Spinal cord (tissue), 10 donors: ENCODE data around the gene ZNF837. TPM values are rescaled to one million over a fixed set of nuclear protein-coding genes. Genes with fewer than 3 reads are reported as not detected.

Experiments
- DNase-seq, 6 donors: peaks; one replicate each; pipeline versions ENCODE4 v3.0.0 to v3.0.0-alpha.2; 2013 to 2015; ENCODE audit warnings: low spot score in 6 of 6, low read depth in 4 of 6
- H3K27ac ChIP-seq: one replicate; pipeline ENCODE4 v1.5.1; 2013; ENCODE audit warnings: low read depth, low read length, control low read depth
- H3K27me3 ChIP-seq: one replicate; pipeline ENCODE4 v1.6.1; 2013; ENCODE audit warnings: low read length; ENCODE audit not compliant: control insufficient read depth, insufficient read depth
- H3K36me3 ChIP-seq: one replicate; pipeline ENCODE4 v1.6.1; 2013; ENCODE audit warnings: low read length; ENCODE audit not compliant: control insufficient read depth, insufficient read depth
- H3K4me1 ChIP-seq: one replicate; pipeline ENCODE4 v1.6.1; 2013; ENCODE audit warnings: low read length; ENCODE audit not compliant: control insufficient read depth, insufficient read depth
- H3K4me3 ChIP-seq: one replicate; pipeline ENCODE4 v1.5.1; 2013; ENCODE audit warnings: low read depth, low read length, control low read depth
- H3K9me3 ChIP-seq: one replicate; pipeline ENCODE4 v1.6.1; 2013; ENCODE audit warnings: low read length; ENCODE audit not compliant: control insufficient read depth, insufficient read depth
- WGBS: methylation state at CpG from one replicate; pipeline ENCODE4 v1.1.5; 2013; ENCODE audit warnings: missing lambda C conversion rate; ENCODE audit not compliant: insufficient coverage; 5-methylcytosine and 5-hydroxymethylcytosine counted together
- polyA plus RNA-seq, 2 donors: library from polyadenylated mRNA; unstranded; fragments of 120-200 nt; gene quantifications; one replicate each; pipeline ENCODE4 v1.2.1, GENCODE V29; 2013; ENCODE audit not compliant: insufficient read length in 2 of 2
- total RNA-seq, 2 donors: library from RNA; depleted of rRNA in 1 of 2; stranded (reverse); fragments of 120-200 nt in 1 of 2; fragments of >200 nt in 1 of 2; gene quantifications; one replicate each; pipeline versions ENCODE4 v1.2.3 to v1.2.4, GENCODE V29; 2013 to 2014
- donor health status: healthy.

ZNF837 gene
- total and polyA plus RNA-seq, 4 donors: 0.99 to 3.2 (median 2.4) TPM

DNA sequence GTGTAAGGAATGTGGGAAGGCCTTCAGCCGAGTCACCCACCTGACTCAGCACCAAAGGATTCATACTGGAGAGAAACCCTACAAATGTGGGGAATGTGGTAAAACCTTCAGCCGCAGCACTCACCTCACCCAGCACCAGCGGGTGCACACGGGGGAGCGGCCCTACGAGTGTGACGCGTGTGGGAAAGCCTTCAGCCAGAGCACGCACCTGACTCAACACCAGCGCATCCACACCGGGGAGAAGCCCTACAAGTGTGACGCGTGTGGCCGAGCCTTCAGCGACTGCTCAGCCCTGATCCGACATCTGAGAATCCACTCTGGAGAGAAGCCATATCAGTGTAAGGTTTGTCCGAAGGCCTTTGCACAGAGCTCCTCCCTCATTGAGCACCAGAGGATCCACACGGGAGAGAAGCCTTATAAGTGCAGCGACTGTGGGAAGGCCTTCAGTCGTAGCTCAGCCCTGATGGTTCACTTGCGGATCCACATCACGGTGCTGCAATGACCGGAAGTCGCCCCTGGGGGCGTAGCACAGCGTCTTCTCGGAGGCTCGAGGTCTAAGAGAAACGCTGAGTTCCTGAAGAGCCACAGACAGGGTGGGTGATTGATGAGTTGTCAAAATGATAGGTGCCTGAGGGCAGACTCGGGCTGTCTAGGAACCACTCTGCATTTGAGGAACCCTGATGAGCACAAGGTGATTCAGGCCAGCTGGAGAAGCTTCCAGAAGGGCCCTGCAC is 41.8 kb downstream of the ZNF837 start:
- Histone ChIP-seq H3K27me3 (no peaks in the 10 kb centered on the region), H3K9me3 (no peaks in the 10 kb centered on the region), H3K27ac (no peak overlapping the region), H3K36me3 (peaks cover 60% of the 10 kb centered on the region), H3K4me3 (no peak overlapping the region), H3K4me1 (no peaks in the 10 kb centered on the region)
- WGBS: 69% methylated on average over 27 of the region's 30 CpGs
- DNase-seq: no peak

DNA sequence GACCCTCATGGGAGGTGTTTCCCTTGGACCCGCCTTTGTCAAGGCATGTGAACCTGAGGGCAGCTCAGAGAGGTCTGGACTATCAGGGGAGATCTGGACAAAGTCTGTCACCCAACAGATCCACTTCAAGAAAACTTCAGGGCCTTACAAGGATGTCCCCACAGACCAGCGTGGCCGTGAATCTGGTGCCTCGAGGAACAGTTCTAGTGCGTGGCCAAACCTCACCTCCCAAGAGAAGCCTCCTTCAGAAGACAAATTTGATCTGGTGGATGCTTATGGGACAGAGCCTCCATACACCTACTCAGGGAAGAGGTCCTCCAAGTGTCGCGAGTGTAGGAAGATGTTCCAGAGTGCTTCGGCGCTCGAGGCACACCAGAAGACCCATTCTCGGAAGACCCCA is 42.5 kb downstream of the ZNF837 start:
- no peak for DNase-seq
- 97% methylated on average over 10 of the region's 11 CpGs for WGBS
- H3K4me3 ChIP-seq: no peak overlapping the region
- H3K36me3 ChIP-seq: peaks cover 60% of the 10 kb centered on the region
- no peaks in the 10 kb centered on the region for H3K9me3 ChIP-seq
- H3K4me1 ChIP-seq: no peaks in the 10 kb centered on the region
- no peaks in the 10 kb centered on the region for H3K27me3 ChIP-seq
- H3K27ac ChIP-seq: no peak overlapping the region

DNA sequence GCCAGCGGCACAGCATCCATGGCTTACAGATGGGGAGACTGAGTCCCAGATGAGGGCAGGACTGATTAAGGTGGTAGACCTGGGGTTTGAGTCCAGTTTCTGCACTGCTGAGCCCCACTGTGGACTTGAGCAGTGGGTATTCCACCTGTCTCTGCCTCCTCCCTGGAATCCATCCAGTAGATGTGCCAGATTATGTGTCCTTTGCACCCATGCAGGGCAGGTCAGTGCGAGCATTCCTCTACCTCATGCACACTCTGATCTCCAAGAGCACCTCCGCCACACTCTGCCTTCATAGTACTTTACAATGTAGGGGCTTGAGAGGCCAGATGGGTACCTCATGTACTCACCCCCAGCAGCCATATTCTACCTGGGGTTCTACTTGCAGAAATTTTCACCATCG is 44.0 kb downstream of the ZNF837 start:
- Histone ChIP-seq H3K9me3 (no peaks in the 10 kb centered on the region), H3K27ac (no peak overlapping the region), H3K27me3 (no peaks in the 10 kb centered on the region), H3K4me3 (no peak overlapping the region), H3K36me3 (peaks cover 56% of the 10 kb centered on the region), H3K4me1 (no peaks in the 10 kb centered on the region)
- no peak for DNase-seq
- WGBS: 100% methylated on average over 1 of the region's 4 CpGs

DNA sequence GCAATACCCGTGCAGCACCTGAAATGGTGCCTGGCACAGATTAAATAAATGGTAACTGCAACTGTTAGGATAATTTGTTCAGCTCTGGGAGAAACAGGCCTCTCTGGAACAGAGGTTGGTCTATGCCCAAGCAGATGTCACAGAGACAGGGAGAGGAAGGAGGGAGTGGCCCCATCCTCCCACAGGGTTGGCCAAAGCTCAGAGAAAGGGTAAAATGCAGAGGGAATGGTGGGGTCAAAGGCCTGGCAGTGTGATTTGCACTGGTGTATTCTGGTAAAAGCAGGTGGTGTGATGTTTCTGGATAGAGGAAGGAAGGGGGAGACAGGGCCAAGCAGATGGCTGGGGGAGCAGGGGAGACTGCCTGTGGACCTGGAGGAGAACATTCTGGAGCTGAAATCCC is 44.6 kb downstream of the ZNF837 start:
- WGBS: 100% methylated on average over 1 of the region's 1 CpG
- Histone ChIP-seq H3K27me3 (no peaks in the 10 kb centered on the region), H3K4me3 (no peak overlapping the region), H3K9me3 (no peaks in the 10 kb centered on the region), H3K36me3 (peaks cover 56% of the 10 kb centered on the region), H3K4me1 (no peaks in the 10 kb centered on the region), H3K27ac (no peak overlapping the region)
- no peak for DNase-seq

DNA sequence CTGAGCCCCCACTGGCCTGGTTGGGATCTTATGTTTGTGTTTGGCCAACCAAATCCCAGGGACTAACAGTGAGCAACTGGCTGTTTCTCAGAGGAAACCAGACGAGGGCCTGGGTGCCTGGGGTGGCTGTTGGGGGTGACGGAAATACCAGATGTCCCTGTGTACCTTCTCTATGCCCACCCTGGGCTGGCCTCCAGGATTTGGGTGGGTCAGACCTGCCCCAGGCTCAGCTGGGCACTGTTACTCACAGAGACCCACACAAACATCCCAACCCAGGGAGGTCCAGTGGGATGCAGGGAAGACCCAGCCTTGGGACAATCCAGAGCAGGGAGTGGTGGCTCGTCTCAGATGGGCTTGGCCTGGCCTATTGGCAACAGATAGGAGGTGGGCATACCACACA is 45.2 kb downstream of the ZNF837 start:
- H3K4me1 ChIP-seq: no peaks in the 10 kb centered on the region
- 95% methylated on average over 3 of the region's 3 CpGs for WGBS
- no peaks in the 10 kb centered on the region for H3K9me3 ChIP-seq
- no peak overlapping the region for H3K27ac ChIP-seq
- no peaks in the 10 kb centered on the region for H3K27me3 ChIP-seq
- H3K4me3 ChIP-seq: no peak overlapping the region
- peaks cover 53% of the 10 kb centered on the region for H3K36me3 ChIP-seq
- no peak for DNase-seq

DNA sequence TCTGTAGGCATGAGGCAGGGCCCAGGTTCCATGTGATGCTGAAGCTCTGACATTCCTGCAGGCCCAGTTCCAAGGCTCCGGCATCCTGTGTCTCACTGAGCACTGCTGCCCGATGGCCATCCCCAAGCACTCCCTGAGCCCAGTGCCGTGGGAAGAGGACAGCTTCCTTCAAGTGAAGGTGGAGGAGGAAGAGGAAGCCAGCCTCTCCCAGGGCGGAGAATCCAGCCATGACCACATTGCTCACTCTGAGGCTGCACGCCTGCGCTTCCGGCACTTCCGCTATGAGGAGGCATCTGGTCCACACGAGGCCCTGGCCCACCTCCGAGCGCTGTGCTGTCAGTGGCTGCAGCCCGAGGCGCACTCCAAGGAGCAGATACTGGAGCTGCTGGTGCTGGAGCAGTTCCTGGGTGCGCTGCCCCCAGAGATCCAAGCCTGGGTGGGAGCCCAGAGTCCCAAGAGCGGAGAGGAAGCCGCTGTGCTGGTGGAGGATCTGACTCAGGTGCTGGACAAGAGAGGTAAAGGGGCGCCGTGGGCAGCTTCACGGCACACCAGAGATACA is 46.1 kb downstream of the ZNF837 start:
- no peak for DNase-seq
- Histone ChIP-seq H3K9me3 (no peaks in the 10 kb centered on the region), H3K27me3 (no peaks in the 10 kb centered on the region), H3K27ac (no peak overlapping the region), H3K36me3 (peaks cover 49% of the 10 kb centered on the region), H3K4me3 (no peak overlapping the region), H3K4me1 (no peaks in the 10 kb centered on the region)
- WGBS: 95% methylated on average over 16 of the region's 19 CpGs

DNA sequence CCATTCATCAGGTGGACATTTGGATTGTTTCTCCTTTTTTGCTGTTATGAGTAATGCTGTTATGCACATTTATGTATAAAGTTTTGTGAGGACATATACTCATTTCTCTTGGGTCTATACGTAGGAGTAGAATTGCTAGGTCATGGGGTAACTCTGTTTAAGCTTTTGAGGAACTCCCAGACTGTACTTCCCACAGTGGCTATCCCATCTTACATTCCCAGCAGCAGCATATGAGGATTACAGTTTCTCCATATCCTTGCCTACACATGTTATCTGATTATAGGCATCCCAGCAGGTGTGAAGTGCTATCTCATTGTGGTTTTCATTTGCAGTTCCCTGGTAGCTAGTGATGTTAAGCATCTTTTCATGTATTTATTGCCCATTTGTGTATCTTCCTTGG is 48.1 kb downstream of the ZNF837 start:
- Histone ChIP-seq H3K4me1 (peaks cover 10% of the 10 kb centered on the region), H3K4me3 (no peak overlapping the region), H3K27me3 (no peaks in the 10 kb centered on the region), H3K9me3 (no peaks in the 10 kb centered on the region), H3K27ac (no peak overlapping the region), H3K36me3 (peaks cover 29% of the 10 kb centered on the region)
- peak in 1 of 6 donors; percentile 14 for DNase-seq
- WGBS: no CpG with 5 or more reads among the region's 1 CpG

DNA sequence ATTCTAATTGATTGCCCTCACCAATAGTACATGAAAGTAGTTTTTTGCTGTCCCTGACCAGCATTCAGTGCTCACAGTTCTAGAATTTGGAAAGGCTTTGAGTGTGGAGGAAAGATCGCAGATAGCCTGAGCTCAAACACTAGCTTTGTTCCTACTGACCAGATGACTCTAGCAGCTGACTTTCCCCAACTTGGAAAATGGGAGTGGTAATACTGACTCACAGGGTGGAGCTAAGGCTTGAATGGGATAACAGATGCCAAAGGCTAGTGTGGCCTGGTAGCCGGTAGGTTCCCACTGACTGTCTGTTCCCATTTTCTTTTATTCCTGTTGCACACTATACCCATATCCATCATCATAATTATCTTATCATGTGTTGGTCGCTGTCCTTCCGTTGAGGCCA is 50.4 kb downstream of the ZNF837 start:
- Histone ChIP-seq H3K4me3 (no peak overlapping the region), H3K9me3 (no peaks in the 10 kb centered on the region), H3K36me3 (peaks cover 13% of the 10 kb centered on the region), H3K27me3 (no peaks in the 10 kb centered on the region), H3K27ac (no peak overlapping the region), H3K4me1 (peaks cover 20% of the 10 kb centered on the region)
- DNase-seq: no peak
- WGBS: 62% methylated on average over 4 of the region's 4 CpGs

DNA sequence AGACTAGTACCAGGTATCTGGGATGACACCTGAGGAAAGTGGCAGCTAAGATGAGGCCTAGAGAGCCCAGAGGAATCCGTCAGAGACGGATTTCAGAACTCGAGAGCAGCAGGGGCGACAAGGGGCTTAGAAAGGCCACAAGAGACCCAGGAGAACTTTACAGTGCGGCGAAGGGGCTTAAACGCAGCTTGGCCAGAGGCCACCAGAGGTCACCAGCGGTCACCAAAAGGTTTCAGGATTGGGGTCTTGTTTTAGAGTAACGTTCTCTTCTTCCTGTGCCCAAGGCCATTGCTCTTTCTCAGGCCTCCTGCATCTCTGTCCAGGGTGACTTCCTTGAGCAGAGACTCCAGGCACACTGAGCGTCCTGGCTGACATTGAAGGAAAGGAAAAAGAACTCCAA is 51.8 kb downstream of the ZNF837 start:
- H3K27me3 ChIP-seq: no peaks in the 10 kb centered on the region
- H3K9me3 ChIP-seq: no peaks in the 10 kb centered on the region
- H3K36me3 ChIP-seq: peaks cover 3% of the 10 kb centered on the region
- 30% methylated on average over 9 of the region's 10 CpGs for WGBS
- no peak overlapping the region for H3K4me3 ChIP-seq
- peaks cover 23% of the 10 kb centered on the region for H3K4me1 ChIP-seq
- no peak overlapping the region for H3K27ac ChIP-seq
- DNase-seq: no peak
